GM12865 (cell line): ENCODE measurements around the gene HTR1D.
A peak's percentile ranks its signal among the peaks of the same experiment; 100 is the strongest.

Experiments
- DNase-seq: peaks from one replicate; pipeline ENCODE4 v3.0.0; 2010; ENCODE audit warnings: low read depth
- H3K4me3 ChIP-seq: 2 replicates; pipeline ENCODE4 v1.5.1; 2011; ENCODE audit warnings: mild to moderate bottlenecking, low read depth, low read length, control low read depth
- TF ChIP-seq, protein P1 (sequence below): IDR thresholded peaks from 2 replicates; pipeline ENCODE4 v1.5.1; 2011; ENCODE audit warnings: low read length, control low read depth, low read depth, inconsistent platforms; ENCODE audit not compliant: insufficient read depth; ENCODE audit errors: missing control alignments

Gene HTR1D

GRCh38 chr1:23171181-23171755 is 46.0 kb downstream of the HTR1D start:
- TF ChIP-seq, protein P1, sequence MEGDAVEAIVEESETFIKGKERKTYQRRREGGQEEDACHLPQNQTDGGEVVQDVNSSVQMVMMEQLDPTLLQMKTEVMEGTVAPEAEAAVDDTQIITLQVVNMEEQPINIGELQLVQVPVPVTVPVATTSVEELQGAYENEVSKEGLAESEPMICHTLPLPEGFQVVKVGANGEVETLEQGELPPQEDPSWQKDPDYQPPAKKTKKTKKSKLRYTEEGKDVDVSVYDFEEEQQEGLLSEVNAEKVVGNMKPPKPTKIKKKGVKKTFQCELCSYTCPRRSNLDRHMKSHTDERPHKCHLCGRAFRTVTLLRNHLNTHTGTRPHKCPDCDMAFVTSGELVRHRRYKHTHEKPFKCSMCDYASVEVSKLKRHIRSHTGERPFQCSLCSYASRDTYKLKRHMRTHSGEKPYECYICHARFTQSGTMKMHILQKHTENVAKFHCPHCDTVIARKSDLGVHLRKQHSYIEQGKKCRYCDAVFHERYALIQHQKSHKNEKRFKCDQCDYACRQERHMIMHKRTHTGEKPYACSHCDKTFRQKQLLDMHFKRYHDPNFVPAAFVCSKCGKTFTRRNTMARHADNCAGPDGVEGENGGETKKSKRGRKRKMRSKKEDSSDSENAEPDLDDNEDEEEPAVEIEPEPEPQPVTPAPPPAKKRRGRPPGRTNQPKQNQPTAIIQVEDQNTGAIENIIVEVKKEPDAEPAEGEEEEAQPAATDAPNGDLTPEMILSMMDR, result no peak
- no peak overlapping the region for H3K4me3 ChIP-seq
- DNase-seq, result no peak

GRCh38 chr1:23169727-23170335 is 47.5 kb downstream of the HTR1D start:
- no peak overlapping the region for H3K4me3 ChIP-seq
- DNase-seq, result peak; percentile 18
- TF ChIP-seq, protein P1, result no peak

GRCh38 chr1:23169195-23169575 is 48.1 kb downstream of the HTR1D start:
- DNase-seq, result no peak
- TF ChIP-seq, protein P1, result no peak
- H3K4me3 ChIP-seq, result peak overlapping the region; percentile 98; the same call in 1 of the 2 replicates

GRCh38 chr1:23168445-23169194 is 48.7 kb downstream of the HTR1D start, which contains the start of gene LUZP1:
Gene LUZP1, minus strand, starts transcription at chr1:23168856.
- TF ChIP-seq, protein P1, result no peak
- DNase-seq, result peak; percentile 88
- H3K4me3 ChIP-seq, result peak within 1 kb of the TSS; percentile 98

DNA sequence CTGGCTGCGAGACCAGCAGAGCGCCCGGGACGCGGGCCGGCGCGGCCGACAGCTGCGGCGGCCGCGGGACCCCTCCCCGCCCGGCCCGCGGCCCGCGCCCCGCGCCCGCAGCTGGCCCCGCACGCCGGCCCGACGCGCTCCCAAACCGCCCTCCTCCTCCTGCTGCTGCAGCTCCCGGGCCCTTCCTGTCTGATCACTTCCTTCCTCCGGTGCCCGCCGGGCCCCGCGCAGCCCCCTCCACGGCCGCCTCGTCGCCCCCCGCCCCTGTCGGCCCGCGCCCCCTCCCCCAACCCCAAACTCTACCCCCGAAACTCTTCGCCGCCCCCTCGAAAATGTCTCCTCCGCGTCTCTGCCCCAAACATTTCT is 49.2 kb downstream of the HTR1D start:
- DNase-seq, result peak; percentile 41
- peak overlapping the region; percentile 98 for H3K4me3 ChIP-seq
- TF ChIP-seq, protein P1, result no peak

GRCh38 chr1:23167353-23168078 is 49.8 kb downstream of the HTR1D start:
- peak; percentile 27 for DNase-seq
- peak overlapping the region; percentile 98 for H3K4me3 ChIP-seq
- TF ChIP-seq, protein P1, result no peak
